GM23248 (cell line): ENCODE data around the gene GNE.

Source experiments
- EZH2 ChIP-seq: fragments of 200-600 bp; sonication (generic); IDR thresholded peaks from 2 replicates; pipeline ENCODE4 v1.6.1; 2018; ENCODE audit warnings: antibody characterized with exemption, mild to moderate bottlenecking; ENCODE audit not compliant: insufficient read depth, poor library complexity, severe bottlenecking
- EZH2phosphoT487 ChIP-seq: fragments of 200-600 bp; sonication (generic); IDR thresholded peaks from 2 replicates; pipeline ENCODE4 v1.6.1; 2018; ENCODE audit warnings: antibody characterized with exemption, moderate library complexity, mild to moderate bottlenecking, low read depth; ENCODE audit not compliant: insufficient read depth

GRCh38 chr9:36214571-36214970 lies 43.7 kb downstream of the GNE start:
- no peak for TF ChIP-seq EZH2
- TF ChIP-seq EZH2phosphoT487 = no peak
